Inflammatory macrophage treated with lipopolysaccharide for 4 hours (primary cell): ENCODE results near the gene CCNE1.
"Not testable (repeated sequence)": the region's sequence is repeated elsewhere in the genome, so short reads cannot be mapped to it uniquely, and the experiment has no call there.

Source experiments
- DNase-seq: peaks from one replicate; pipeline ENCODE4 v3.0.0-alpha.2; 2020

Gene CCNE1

GRCh38 chr19:29789007-29789406, 22.8 kb upstream of the CCNE1 start:
- DNase-seq = no peak

GRCh38 chr19:29793116-29793727, 18.6 kb upstream of the CCNE1 start:
- DNase-seq = no peak

- DNase-seq = not testable (repeated sequence)
These were observed 17.3 kb upstream of the CCNE1 start for GRCh38 chr19:29794490-29794889.

GRCh38 chr19:29795461-29796172, 16.2 kb upstream of the CCNE1 start:
- no peak for DNase-seq

- DNase-seq = no peak
These were observed 15.6 kb upstream of the CCNE1 start for GRCh38 chr19:29796173-29796573.

GRCh38 chr19:29798774-29799497, 12.9 kb upstream of the CCNE1 start:
- no peak for DNase-seq

GRCh38 chr19:29800100-29800825, 11.5 kb upstream of the CCNE1 start:
- no peak for DNase-seq

- not testable (repeated sequence) for DNase-seq
These were observed 7.8 kb upstream of the CCNE1 start for GRCh38 chr19:29803951-29804350.

- DNase-seq = no peak
These were observed 7.3 kb upstream of the CCNE1 start for GRCh38 chr19:29804493-29804892.

GRCh38 chr19:29805031-29805965, 6.5 kb upstream of the CCNE1 start:
- no peak for DNase-seq

GRCh38 chr19:29806098-29806866, 5.5 kb upstream of the CCNE1 start:
- DNase-seq = peak; percentile 32

- DNase-seq = no peak
These were observed 4.6 kb upstream of the CCNE1 start for GRCh38 chr19:29807178-29807577.

GRCh38 chr19:29807870-29808405, 3.9 kb upstream of the CCNE1 start:
- no peak for DNase-seq

- no peak for DNase-seq
These were observed 1.8 kb upstream of the CCNE1 start for GRCh38 chr19:29809795-29810503.

- no peak for DNase-seq
These were observed 1.3 kb upstream of the CCNE1 start for GRCh38 chr19:29810504-29810871.

GRCh38 chr19:29812080-29812880, 489 bp downstream of the CCNE1 start:
- DNase-seq = no peak

- no peak for DNase-seq
These were observed 1.1 kb downstream of the CCNE1 start for GRCh38 chr19:29812881-29813275.

- no peak for DNase-seq
These were observed 1.9 kb downstream of the CCNE1 start for GRCh38 chr19:29813642-29814041.

GRCh38 chr19:29815231-29815630, 3.4 kb downstream of the CCNE1 start:
- no peak for DNase-seq

GRCh38 chr19:29817316-29817715, 5.5 kb downstream of the CCNE1 start:
- DNase-seq = no peak
